PC-9 (cell line): ENCODE measurements around the gene IFT81. TPM values are rescaled to one million over a fixed set of nuclear protein-coding genes. Genes with fewer than 3 reads are reported as not detected.
"Not testable (repeated sequence)": the region's sequence is repeated elsewhere in the genome, so short reads cannot be mapped to it uniquely, and the experiment has no call there.

ENCODE experiments used
- BruUV-seq: library from RNA; stranded (reverse); fragments of 400-500 nt; replicated peaks from 2 replicates; lab custom pipeline; 2021; lab: Mats Ljungman, UMichigan
- CTCF ChIA-PET: fragments of 300-600 bp; sonication (Branson Sonifier 250); formaldehyde crosslinking; loops from one replicate; lab custom pipeline; 2022; ENCODE audit warnings: antibody characterized with exemption; lab: Charles Lee
- POLR2A ChIA-PET: fragments of 300-600 bp; sonication (Branson Sonifier 250); formaldehyde crosslinking; loops from one replicate; lab custom pipeline; 2022; ENCODE audit warnings: antibody characterized with exemption; ENCODE audit not compliant: unreplicated experiment; lab: Charles Lee
- DNase-seq, 2 experiments: peaks; one replicate each; pipeline versions ENCODE4 v3.0.0 to v3.0.0-alpha.2; 2015 to 2022; ENCODE audit warnings: mixed read lengths in 1 of 2
- H2AFZ ChIP-seq: fragments of 200-600 bp; sonication (generic); 2 replicates; pipeline ENCODE4 v1.8.1; 2017; ENCODE audit warnings: antibody characterized with exemption
- H3F3A ChIP-seq: fragments of 200-600 bp; sonication (generic); 2 replicates; pipeline ENCODE4 v1.8.1; 2017; ENCODE audit warnings: antibody characterized with exemption, mild to moderate bottlenecking, low read depth; ENCODE audit not compliant: insufficient read depth
- H3K27ac ChIP-seq: fragments of 200-600 bp; sonication (generic); 2 replicates; pipeline ENCODE4 v1.6.1; 2016; ENCODE audit warnings: mixed run types
- H3K27me3 ChIP-seq: fragments of 200-600 bp; sonication (generic); 2 replicates; pipeline ENCODE4 v1.6.1; 2016; ENCODE audit warnings: low read depth, mixed run types; ENCODE audit not compliant: insufficient read depth
- H3K36me3 ChIP-seq: fragments of 200-600 bp; sonication (generic); 2 replicates; pipeline ENCODE4 v1.6.1; 2016; ENCODE audit warnings: low read depth, mixed run types
- H3K4me1 ChIP-seq: fragments of 200-600 bp; sonication (generic); replicated peaks from 2 replicates; pipeline ENCODE4 v1.6.1; 2016; ENCODE audit warnings: mixed run types; ENCODE audit not compliant: insufficient read depth
- H3K4me2 ChIP-seq: fragments of 200-600 bp; sonication (generic); 2 replicates; pipeline ENCODE4 v1.6.1; 2017; ENCODE audit warnings: mixed run types
- H3K4me3 ChIP-seq: fragments of 200-600 bp; sonication (generic); 2 replicates; pipeline ENCODE4 v1.6.1; 2016; ENCODE audit warnings: mixed run types
- H3K79me2 ChIP-seq: fragments of 200-600 bp; sonication (generic); 2 replicates; pipeline ENCODE4 v1.6.1; 2017; ENCODE audit warnings: low read depth, mixed run types
- H3K9me2 ChIP-seq: fragments of 200-600 bp; sonication (generic); 2 replicates; pipeline ENCODE4 v1.8.1; 2017; ENCODE audit warnings: mild to moderate bottlenecking; ENCODE audit not compliant: insufficient read depth
- H3K9me3 ChIP-seq: fragments of 200-600 bp; sonication (generic); 2 replicates; pipeline ENCODE4 v1.8.1; 2016; ENCODE audit warnings: low read depth; ENCODE audit not compliant: insufficient read depth
- H4K20me1 ChIP-seq: fragments of 200-600 bp; sonication (generic); 2 replicates; pipeline ENCODE4 v1.8.1; 2017; ENCODE audit not compliant: insufficient read depth
- EZH2 ChIP-seq: fragments of 200-600 bp; sonication (generic); IDR thresholded peaks from 2 replicates; pipeline ENCODE4 v1.8.0; 2017; ENCODE audit warnings: antibody characterized with exemption, low read depth
- intact Hi-C: fragments of 100-400 bp; cut with micrococcal nuclease; formaldehyde crosslinking; loops from one replicate; pipeline ENCODE4 v1.10.0; 2022; ENCODE audit not compliant: unreplicated experiment
- total RNA-seq: library from RNA; stranded (reverse); gene quantifications from 2 replicates; pipeline ENCODE4 v1.2.3, GENCODE V29; 2021
- TF ChIP-seq, protein P1 (sequence below): fragments of 200-600 bp; sonication (generic); conservative IDR thresholded peaks from 2 replicates; pipeline ENCODE4 v1.6.1; 2017; ENCODE audit warnings: mixed run types, antibody characterized with exemption, mild to moderate bottlenecking, moderate library complexity

Gene IFT81
- total RNA-seq, 1 experiment from 2014 or later, result 19.3 TPM

DNA sequence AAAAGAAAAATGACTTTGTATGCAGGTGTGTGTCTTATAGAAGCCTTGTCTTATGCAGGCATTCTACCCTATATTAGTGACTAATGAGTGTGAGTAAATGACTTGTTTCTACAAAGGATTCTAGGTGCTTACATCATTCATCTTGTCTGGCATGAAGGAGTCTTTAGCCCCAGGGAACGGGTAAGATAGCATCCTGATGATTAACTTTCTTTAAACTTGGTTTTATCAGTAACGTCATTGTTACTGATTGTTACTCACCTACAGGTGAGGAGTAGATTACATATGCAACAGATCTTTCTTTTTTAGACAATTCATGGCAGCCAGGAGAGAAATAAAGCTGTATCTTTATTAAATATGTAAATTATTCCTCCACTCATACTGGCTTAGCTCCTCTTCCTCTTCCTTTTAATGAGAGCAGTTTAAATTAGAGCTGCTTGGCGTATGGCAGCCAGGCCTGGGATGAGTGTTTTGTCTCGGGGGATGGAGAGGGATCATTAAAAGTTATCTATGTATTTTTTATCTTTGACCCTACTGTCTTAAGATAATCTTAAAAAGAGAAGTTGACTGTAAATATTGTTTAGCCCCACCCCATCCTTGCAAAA lies 99.7 kb downstream of the IFT81 start:
- intact Hi-C loops, result loop anchor here (1.0 to 2.0 kb wide), 2 partner anchors 45 to 57 kb away; partner anchors contain the start of gene ATP2A2
- H3K79me2 ChIP-seq, result no peaks in the 10 kb centered on the region
- peaks cover 34% of the 10 kb centered on the region for H3K4me1 ChIP-seq
- TF ChIP-seq, protein P1, sequence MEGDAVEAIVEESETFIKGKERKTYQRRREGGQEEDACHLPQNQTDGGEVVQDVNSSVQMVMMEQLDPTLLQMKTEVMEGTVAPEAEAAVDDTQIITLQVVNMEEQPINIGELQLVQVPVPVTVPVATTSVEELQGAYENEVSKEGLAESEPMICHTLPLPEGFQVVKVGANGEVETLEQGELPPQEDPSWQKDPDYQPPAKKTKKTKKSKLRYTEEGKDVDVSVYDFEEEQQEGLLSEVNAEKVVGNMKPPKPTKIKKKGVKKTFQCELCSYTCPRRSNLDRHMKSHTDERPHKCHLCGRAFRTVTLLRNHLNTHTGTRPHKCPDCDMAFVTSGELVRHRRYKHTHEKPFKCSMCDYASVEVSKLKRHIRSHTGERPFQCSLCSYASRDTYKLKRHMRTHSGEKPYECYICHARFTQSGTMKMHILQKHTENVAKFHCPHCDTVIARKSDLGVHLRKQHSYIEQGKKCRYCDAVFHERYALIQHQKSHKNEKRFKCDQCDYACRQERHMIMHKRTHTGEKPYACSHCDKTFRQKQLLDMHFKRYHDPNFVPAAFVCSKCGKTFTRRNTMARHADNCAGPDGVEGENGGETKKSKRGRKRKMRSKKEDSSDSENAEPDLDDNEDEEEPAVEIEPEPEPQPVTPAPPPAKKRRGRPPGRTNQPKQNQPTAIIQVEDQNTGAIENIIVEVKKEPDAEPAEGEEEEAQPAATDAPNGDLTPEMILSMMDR, result peak; percentile 72; the same call in 1 of the 2 replicates
- TF ChIP-seq EZH2, result no peak
- H3K9me3 ChIP-seq, result no peaks in the 10 kb centered on the region
- peak overlapping the region; percentile 79 for H3K27ac ChIP-seq
- H3F3A ChIP-seq, result peaks cover 29% of the 10 kb centered on the region
- no peaks in the 10 kb centered on the region for H3K27me3 ChIP-seq
- no peaks in the 10 kb centered on the region for H4K20me1 ChIP-seq
- ChIA-PET CTCF (interaction anchor here (0.6 to 1.3 kb wide), 2 partner anchors 57 to 69 kb away, joined by 3 to 6 read pairs; partner anchors contain the start of gene ATP2A2), POLR2A (interaction anchor here (0.5 to 0.6 kb wide), 2 partner anchors 42 to 88 kb away, joined by 3 to 27 read pairs; no protein-coding TSS in a partner anchor)
- no peak overlapping the region for H2AFZ ChIP-seq
- H3K9me2 ChIP-seq, result no peaks in the 10 kb centered on the region
- peak overlapping the region; percentile 64 for H3K4me2 ChIP-seq
- peak; percentile 12 to 90 for DNase-seq
- BruUV-seq, result no TSS peak
- H3K4me3 ChIP-seq, result no peak overlapping the region
- no peaks in the 10 kb centered on the region; the same call in 1 of the 2 replicates for H3K36me3 ChIP-seq

DNA sequence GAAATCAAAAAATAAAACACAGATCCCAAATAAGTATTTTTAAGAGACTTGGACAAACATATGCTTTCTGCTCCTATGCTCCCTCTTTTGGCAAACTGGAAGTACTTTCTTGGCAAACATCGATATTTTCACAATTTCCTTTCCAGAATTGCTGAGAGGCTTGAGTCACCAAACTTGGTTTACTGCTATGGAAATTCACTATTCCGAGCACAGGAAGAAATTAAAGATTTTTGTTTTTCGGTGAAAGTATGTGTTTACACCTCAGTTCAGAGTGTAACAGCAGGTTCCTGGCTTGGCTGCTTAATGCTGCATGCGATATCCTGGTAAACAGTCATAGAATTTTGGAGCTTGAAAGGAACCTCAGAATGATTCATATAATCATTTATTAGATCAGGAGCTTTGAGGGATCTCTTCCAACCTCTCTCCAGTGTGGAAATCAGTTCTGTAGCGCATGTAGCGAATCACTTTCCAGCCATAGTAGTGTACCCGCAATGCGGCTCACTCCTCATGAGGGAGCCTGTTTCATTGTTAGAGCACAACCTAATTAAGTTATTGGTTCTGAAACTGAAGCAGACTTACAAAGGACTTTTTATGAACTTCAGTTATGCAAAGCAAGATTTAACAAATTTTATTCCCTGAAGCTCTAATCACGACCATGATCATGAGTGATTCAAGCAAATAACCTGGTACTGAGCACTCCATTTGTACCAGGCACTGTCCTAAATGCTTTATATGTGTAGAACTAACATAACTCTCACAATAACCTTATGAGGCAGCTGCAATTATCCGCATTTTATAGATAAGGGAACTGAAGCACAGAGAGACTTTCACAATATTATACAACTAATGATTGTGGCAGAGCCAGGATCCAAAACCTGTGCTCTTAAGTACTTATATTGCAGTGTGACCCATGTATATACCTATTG lies 100.5 kb downstream of the IFT81 start:
- Histone ChIP-seq H3K27me3 (no peaks in the 10 kb centered on the region), H3K4me2 (peak overlapping the region; percentile 64), H4K20me1 (no peaks in the 10 kb centered on the region), H3K27ac (peak overlapping the region; percentile 79), H3F3A (peaks cover 29% of the 10 kb centered on the region), H2AFZ (no peak overlapping the region), H3K79me2 (no peaks in the 10 kb centered on the region), H3K9me3 (no peaks in the 10 kb centered on the region), H3K4me1 (peaks cover 34% of the 10 kb centered on the region), H3K9me2 (no peaks in the 10 kb centered on the region), H3K36me3 (no peaks in the 10 kb centered on the region; the same call in 1 of the 2 replicates), H3K4me3 (peak overlapping the region; percentile 10; the same call in 1 of the 2 replicates)
- ChIA-PET POLR2A (interaction anchor here (0.5 to 0.6 kb wide), 2 partner anchors 43 to 87 kb away, joined by 3 to 27 read pairs; no protein-coding TSS in a partner anchor), CTCF (interaction anchor here (0.6 to 1.3 kb wide), 2 partner anchors 56 to 68 kb away, joined by 3 to 6 read pairs; partner anchors contain the start of gene ATP2A2)
- DNase-seq, result peak in 1 of 2 experiments; percentile 64
- BruUV-seq, result no TSS peak
- TF ChIP-seq EZH2, result no peak
- TF ChIP-seq, protein P1, result peak; percentile 46
- intact Hi-C loops, result loop anchor here (1.0 to 2.0 kb wide), 2 partner anchors 44 to 57 kb away; partner anchors contain the start of gene ATP2A2

DNA sequence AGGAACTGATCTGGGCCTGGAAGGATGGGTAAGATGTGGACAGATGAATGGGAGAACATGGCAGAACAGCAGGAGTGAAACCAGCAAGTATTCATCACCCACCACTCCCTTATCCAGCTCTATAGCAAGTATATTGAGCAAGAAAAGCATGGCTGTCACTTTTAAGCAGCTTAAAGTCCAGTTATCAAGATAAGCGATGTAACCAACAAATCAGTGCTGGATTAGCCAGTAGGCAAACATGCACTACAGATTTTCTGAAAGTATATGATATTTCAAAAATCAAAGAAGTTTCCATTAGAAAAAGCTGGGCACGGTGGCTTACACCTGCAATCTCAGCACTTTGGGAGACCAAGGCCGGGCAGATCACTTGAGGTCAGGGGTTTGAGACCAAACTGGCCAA lies 103.0 kb downstream of the IFT81 start:
- H3K27me3 ChIP-seq, result no peaks in the 10 kb centered on the region
- no peak overlapping the region for H3K4me2 ChIP-seq
- CTCF ChIA-PET, result no interaction called here
- no peak overlapping the region for H2AFZ ChIP-seq
- H3K9me2 ChIP-seq, result no peaks in the 10 kb centered on the region
- H3K27ac ChIP-seq, result no peak overlapping the region
- no peaks in the 10 kb centered on the region for H4K20me1 ChIP-seq
- H3K79me2 ChIP-seq, result no peaks in the 10 kb centered on the region
- no peak overlapping the region for H3K4me3 ChIP-seq
- H3K9me3 ChIP-seq, result no peaks in the 10 kb centered on the region
- no peaks in the 10 kb centered on the region; the same call in 1 of the 2 replicates for H3K36me3 ChIP-seq
- H3F3A ChIP-seq, result peaks cover 30% of the 10 kb centered on the region
- no peak for DNase-seq
- no TSS peak for BruUV-seq
- peaks cover 34% of the 10 kb centered on the region for H3K4me1 ChIP-seq
- TF ChIP-seq, protein P1, result no peak
- TF ChIP-seq EZH2, result no peak
- POLR2A ChIA-PET, result no interaction called here
- intact Hi-C loops, result no loop called here

DNA sequence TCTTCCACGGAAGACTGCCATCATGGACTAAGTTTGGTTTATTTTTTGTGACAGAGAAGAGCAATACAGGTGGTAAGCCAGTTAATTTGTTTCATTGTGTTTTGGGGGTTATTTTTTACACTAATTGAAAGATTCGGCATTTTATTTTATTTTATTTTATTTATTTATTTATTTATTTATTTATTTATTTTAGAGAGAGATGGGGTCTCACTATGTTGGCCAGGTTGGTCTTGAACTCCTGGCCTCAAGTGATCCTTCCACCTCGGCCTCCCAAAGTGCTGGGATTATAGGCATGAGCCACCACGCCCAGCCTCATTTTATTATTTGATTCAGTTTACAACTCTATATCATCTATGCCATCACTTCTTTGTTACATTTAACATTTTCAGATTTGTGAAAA lies 104.2 kb downstream of the IFT81 start:
- H3K9me3 ChIP-seq, H4K20me1 ChIP-seq, H3K79me2 ChIP-seq, H3K36me3 ChIP-seq, H3K27ac ChIP-seq, CTCF ChIA-PET, H3K9me2 ChIP-seq, H3K27me3 ChIP-seq, DNase-seq, H2AFZ ChIP-seq, intact Hi-C loops, BruUV-seq, H3K4me3 ChIP-seq, H3K4me2 ChIP-seq, POLR2A ChIA-PET: not testable (repeated sequence)
- Histone ChIP-seq H3K4me1 (peaks cover 23% of the 10 kb centered on the region), H3F3A (peaks cover 20% of the 10 kb centered on the region)
